NT2/D1 (cell line): ENCODE data around the gene GPHN.

ENCODE experiments used
- YY1 ChIP-seq: IDR thresholded peaks from 2 replicates; pipeline ENCODE4 v1.6.1; 2011; ENCODE audit not compliant: insufficient read length, insufficient read depth
- ZNF274 ChIP-seq: IDR thresholded peaks from 2 replicates; pipeline ENCODE4 v1.6.1; 2011; ENCODE audit warnings: mild to moderate bottlenecking, low read depth, low read length

GRCh38 chr14:66701813-66702212 is 193.9 kb downstream of the GPHN start:
- no peak for TF ChIP-seq ZNF274
- TF ChIP-seq YY1 = no peak
